Middle frontal gyrus (tissue), 1 donor: ENCODE results near the gene PRDM16.

Source experiments
- DNase-seq: peaks from one replicate; pipeline ENCODE4 v3.0.0-alpha.2; 2015; ENCODE audit warnings: low spot score; ENCODE audit errors: extremely low spot score

The PRDM16 gene

GRCh38 chr1:3386205-3387002 is 317.4 kb downstream of the PRDM16 start:
- no peak for DNase-seq

- DNase-seq = no peak
Observed at GRCh38 chr1:3387401-3387800, 318.4 kb downstream of the PRDM16 start.

- no peak for DNase-seq
Observed at GRCh38 chr1:3389093-3389833, 320.3 kb downstream of the PRDM16 start.

GRCh38 chr1:3390291-3390690 is 321.3 kb downstream of the PRDM16 start:
- DNase-seq = no peak

GRCh38 chr1:3391711-3392110 is 322.7 kb downstream of the PRDM16 start:
- DNase-seq = no peak

- DNase-seq = no peak
Observed at GRCh38 chr1:3393024-3393986, 324.3 kb downstream of the PRDM16 start.

- DNase-seq = no peak
Observed at GRCh38 chr1:3393987-3394920, 325.3 kb downstream of the PRDM16 start.

GRCh38 chr1:3396411-3396810 is 327.4 kb downstream of the PRDM16 start:
- no peak for DNase-seq

GRCh38 chr1:3397311-3397710 is 328.3 kb downstream of the PRDM16 start:
- DNase-seq = no peak

- DNase-seq = no peak
Observed at GRCh38 chr1:3398396-3399140, 329.6 kb downstream of the PRDM16 start.

GRCh38 chr1:3399732-3400131 is 330.7 kb downstream of the PRDM16 start:
- DNase-seq = no peak

- no peak for DNase-seq
Observed at GRCh38 chr1:3401585-3402257, 332.7 kb downstream of the PRDM16 start.

- DNase-seq = no peak
Observed at GRCh38 chr1:3402258-3403010, 333.4 kb downstream of the PRDM16 start.

- no peak for DNase-seq
Observed at GRCh38 chr1:3403011-3403345, 334.0 kb downstream of the PRDM16 start.

- DNase-seq = no peak
Observed at GRCh38 chr1:3403388-3404231, 334.6 kb downstream of the PRDM16 start.

- no peak for DNase-seq
Observed at GRCh38 chr1:3404301-3404700, 335.3 kb downstream of the PRDM16 start.

GRCh38 chr1:3404801-3405200 is 335.8 kb downstream of the PRDM16 start:
- no peak for DNase-seq

GRCh38 chr1:3405491-3405890 is 336.5 kb downstream of the PRDM16 start:
- no peak for DNase-seq
